ENCODE results near the gene LRIG1.

- TF ChIP-seq CTCF (IDR thresholded peaks at IDR 0.05) (no peak), EZH2 (IDR thresholded peaks at IDR 0.05) (no peak), EZH2phosphoT487 (IDR thresholded peaks at IDR 0.05) (no peak)
Measured at GRCh38 chr3:66386925-66387650, 113.7 kb downstream of the LRIG1 start.

All from neural progenitor cell (in vitro differentiated cells).